ENCODE data around the gene PPM1B.
"Not testable (repeated sequence)": the region's sequence is repeated elsewhere in the genome, so short reads cannot be mapped to it uniquely, and the experiment has no call there.

The PPM1B gene

DNA sequence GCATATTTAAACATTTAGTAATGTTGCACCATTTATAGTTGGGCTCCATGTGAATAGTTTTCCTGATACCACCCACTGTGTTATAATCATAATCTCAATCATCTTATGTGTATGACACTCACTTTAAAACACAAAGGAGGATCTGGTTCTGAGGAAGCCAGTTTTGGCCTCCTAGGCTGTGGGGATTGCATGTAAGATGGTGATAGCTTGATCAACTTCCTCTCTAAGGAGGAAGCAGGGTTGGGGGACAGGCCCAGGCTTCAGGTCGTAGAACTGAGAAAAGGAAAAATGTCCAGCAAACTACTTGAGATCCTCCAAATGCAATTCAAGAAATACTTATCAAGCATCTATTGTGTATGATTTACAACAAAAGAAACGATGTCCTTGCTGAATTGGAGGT lies 4.9 kb upstream of the PPM1B start:
- no peak for DNase-seq (ENCODE audit: low read depth, low spot score)

DNA sequence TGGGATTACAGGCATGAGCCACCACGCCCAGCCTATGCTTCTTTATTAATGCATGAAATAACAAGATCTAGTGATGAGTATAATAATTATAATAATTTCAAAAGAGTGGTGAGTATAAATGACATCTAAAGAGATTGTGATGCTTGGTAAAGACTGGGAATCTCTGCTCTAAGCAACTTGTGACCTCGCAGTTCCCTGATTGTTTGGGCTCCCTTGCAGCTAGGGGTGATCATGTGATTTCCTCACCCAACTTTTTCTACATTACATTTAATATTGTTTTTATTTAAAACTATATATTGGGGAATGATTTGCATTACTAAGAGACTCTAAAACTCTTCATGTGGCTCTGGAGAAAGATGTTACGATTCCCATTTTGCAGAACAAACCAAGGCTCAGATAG lies 4.1 kb upstream of the PPM1B start:
- no peak for DNase-seq (ENCODE audit: low read depth, low spot score)

DNA sequence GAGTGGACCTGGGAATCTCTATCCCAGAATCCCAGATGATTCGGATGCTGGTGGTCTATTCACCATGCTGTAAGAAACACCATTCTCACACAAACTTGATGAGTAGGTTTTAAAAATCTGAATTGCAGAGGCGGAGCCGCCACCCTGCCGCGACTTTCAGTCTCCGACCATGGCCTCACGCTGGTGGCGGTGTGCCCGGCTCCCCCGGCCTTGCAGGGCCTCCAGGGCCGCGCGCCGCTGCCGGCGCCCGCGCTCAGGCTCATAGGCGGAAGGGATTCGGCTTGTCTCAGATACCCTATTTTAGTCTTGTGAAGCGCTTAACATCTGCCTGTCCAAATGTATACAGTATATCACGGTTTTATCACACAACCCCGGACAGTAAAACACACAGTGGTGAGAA lies 2.6 kb upstream of the PPM1B start:
- no peak for DNase-seq (ENCODE audit: low read depth, low spot score)

DNA sequence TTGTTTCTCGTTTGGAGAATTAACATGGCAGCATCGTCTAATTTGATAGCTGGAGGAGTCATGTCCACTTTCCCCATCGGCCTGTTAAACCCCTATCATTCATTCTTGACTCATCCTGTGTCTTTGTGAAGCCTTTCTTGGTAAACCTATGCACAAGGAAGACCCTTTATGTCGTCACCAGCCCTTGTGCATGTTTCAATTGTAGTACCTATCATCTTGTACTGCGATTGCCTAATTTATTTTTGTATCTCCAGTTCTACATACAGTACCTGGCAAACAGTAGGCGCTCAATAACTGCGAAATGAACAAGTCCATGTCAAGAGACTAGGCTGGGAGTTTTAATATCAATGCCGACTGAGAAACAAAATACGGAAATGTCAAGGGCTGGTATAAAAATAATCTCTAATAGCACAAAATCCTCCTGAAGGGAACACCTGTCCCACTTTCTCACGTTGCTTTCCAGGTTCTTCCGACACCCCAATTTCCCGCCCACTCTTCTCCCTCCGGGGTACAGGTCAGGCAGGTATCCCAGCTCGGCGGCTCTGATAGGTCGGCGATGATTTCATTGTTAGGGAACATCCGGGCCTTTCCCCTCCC lies 1.3 kb upstream of the PPM1B start:
- no peak for DNase-seq (ENCODE audit: low read depth, low spot score)

DNA sequence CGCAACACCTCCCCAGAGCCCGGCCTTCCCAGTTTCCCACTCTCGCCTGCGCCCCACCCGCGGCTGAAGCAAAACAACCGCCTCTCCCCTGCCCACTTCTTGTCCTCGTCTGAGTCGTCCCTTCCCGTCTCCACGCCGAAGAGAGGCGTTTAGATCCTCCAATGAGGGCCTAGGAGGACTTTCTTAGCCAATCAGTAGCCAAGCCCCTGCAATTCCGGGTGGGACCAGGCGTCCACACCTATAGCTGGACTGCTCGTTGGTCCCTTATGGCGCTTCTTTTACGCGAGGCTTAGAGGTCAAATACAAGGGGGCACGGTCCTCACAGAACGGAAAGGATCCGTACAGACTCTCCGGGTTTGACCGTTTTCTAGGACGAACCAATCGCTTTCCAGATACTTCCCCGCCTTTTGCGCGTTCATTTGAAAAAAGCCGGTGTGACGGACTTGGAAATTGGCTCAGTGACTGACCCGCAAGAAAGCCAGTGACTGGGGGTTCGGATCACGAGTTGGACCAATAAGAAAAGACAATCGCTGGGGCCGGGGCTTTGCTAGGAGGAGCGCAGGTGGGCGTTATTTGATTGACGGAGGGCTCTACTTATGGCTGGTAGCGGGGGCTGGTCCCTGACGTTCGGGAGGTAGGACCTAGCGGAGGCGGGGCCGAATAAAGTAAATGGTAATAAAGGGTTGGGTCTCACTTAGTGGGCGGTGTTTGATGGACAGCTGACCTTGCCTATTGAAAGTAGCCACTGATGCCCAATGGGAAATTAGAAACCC lies 581 bp upstream of the PPM1B start:
- DNase-seq (ENCODE audit: low read depth, low spot score), result peak; percentile 94

DNA sequence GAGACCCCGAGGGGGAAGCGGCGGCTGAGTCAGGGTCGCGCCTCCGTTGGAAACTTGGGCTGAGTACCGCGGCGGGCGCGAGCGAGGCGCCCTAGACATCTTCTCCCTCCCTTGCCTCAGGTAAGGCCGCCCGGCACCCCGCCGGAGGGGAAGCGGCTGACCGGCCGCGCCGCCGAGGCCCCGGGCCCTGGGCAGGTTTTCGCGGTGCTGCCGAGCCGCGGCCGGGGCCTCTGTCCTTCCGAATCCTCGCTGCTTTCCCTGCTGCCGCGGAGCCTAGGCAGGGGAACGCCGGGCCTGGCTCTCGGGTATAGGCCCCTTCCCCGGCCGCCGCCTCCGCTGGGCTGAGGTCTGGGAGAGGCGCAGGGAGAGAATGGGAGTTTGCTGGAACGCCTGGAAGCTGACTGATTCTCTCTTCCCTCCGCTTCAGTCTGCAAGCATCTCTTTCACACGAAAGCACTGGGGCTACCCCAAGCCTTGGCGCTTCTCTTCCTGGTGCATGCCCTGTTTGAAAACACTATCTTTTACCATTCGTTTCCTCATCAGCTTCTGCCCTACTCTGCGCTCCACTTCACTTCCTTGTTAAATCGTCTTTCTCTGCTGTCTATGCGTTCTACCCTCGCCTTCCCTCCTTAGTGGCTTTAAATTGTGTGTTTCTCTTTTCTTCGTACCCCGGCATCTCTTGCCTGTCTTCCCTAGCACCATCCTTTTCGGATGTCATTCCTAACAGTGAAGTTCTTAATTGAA lies 652 bp downstream of the PPM1B start:
- DNase-seq (ENCODE audit: low read depth, low spot score), result peak; percentile 18

DNA sequence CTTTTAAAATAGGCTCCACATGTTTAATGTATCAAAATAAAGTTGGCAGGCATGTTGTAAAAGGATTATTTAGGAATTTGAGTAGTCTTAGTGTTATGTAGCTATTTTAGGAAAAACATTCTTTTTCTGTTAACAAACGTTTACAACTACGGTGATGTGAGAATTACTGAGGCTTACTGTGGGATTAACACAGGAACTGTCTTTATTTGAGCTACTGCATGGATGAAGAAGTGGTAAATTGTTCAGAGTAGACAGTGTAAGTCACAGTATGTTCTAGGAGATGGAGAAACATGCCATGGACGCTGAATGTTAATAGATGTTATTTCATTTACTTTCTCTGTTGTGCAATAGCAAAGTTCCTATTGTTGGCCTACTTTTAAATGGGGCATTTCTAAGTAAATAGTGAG lies 1.6 kb downstream of the PPM1B start:
- no peak for DNase-seq (ENCODE audit: low read depth, low spot score)

DNA sequence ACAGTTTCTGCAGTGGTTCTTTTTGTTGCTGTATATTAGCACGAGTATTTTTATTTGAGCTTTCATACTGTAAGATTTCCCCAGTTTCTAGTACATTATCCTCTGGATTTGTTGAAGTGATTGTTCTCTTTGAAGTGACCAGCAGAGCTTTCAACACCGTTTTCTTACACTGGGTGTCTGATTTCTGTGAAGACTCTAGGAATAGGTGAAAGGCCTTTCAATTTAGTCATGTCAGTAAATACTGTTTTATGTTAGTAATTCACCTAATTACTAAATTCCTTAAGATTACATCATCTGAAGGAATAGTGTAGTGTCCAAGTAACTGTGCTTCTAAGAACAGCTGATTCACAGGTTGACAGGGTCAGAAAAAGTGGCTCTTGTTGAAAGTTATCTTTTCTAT lies 2.3 kb downstream of the PPM1B start:
- DNase-seq (ENCODE audit: low read depth, low spot score), result no peak

DNA sequence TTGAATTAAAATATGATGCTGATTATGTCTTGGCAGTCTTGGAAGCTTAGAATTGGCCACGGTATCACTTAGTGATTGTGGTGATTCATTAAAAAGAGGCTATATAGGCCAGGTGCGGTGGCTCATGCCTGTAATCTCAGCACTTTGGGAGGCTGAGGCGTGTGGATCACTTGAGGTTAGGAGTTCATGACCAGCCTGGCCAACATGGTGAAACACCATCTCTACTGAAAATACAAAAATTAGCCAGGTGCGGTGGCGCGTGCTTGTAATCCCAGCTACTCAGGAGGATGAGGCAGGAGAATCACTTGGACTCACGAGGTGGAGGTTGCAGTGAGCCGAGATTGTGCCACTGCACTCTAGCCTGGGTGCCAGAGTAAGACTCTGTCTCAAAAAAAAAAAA lies 2.8 kb downstream of the PPM1B start:
- not testable (repeated sequence) for DNase-seq (ENCODE audit: low read depth, low spot score)

DNA sequence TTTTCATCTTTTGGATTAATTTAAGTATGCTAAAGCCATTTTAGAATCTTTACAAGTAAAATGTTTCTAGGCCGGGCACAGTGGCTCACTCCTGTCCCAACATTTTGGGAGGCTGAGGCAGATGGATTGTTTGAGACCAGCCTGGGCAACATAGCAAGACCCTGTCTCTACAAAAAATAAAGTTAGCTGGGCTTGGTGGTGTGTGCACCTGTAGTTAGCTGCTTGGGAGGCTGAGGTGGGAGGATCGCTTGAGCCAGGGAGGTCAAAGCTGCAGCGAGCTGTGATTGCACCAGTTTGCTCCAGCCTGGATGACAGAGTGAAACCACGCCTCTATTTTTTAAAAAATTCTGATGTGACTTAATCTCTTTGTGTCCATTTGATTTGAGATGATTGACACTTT lies 3.9 kb downstream of the PPM1B start:
- no peak for DNase-seq (ENCODE audit: low read depth, low spot score)

DNA sequence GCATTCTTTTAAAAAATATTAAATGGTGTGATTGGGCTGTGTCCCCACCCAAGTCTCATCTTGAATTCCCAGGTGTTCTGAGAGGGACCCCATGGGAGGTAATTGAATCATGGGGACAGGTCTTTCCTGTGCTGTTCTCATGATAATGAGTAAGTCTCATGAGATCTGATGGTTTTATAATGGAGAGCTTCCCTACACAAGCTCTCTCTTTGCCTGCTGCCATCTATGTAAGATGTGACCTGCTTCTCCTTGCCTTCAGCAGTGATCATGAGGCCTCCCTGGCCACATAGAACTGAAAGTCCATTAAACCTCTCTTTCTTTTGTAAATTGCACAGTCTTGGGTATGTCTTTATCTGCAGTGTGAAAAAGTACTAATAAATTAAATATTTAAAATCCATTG lies 10.3 kb downstream of the PPM1B start:
- DNase-seq (ENCODE audit: low read depth, low spot score), result no peak

DNA sequence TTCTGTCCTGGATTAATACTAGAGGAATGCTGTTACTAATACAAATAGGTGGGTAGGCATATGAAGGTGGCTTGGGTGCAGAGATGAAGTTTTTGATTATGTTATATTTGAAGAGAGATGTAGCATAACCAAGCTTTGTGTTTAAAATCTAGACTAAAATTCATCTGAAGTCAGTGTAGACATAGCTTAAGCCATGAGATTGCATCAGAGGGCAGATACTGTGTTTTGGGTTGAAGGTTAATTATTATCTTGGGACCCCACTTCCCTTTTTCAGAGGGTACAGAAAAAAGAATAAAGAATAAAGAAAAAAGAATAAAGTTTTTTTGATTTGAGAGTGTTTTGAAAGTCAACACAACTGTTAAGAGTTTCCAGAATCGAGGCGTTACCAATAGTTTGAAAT lies 13.0 kb downstream of the PPM1B start:
- DNase-seq (ENCODE audit: low read depth, low spot score), result no peak

DNA sequence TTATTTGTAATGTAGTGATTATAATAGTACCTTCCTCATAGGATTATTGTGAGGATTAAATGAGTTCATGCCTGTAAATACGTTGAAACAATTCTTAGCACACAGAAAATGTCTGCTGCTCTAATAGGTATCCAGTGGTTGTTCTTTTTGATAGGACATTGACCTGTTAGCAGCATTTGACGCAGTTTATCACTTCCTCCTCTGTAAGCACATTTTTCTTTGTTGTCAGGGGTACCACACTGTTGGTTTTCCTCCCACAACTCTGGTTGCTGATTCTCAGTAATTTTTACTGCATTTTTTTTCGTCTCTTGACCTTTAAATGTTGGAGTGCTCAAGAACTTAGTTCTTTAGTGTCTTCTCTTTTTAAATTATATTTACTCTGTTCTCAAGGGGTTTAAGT lies 15.4 kb downstream of the PPM1B start:
- DNase-seq (ENCODE audit: low read depth, low spot score), result no peak

DNA sequence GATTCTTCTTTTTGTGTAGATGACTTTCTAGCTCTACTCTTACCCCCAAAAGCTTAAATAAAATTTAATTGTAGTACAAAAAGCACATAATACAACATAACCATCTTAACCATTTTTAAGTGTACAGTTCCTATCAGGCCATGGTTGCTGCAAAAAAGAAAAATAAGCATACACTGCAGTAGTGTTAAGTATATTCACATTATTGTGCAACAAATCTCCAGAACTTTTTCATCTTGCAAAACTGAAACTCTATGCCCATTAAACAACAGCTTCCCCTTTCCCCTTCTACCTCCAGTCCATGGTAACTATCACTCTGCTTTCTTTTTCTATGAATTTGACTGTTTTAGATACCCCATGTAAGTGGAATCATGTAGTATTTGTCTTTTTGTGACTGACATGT lies 18.1 kb downstream of the PPM1B start:
- DNase-seq (ENCODE audit: low read depth, low spot score), result no peak

DNA sequence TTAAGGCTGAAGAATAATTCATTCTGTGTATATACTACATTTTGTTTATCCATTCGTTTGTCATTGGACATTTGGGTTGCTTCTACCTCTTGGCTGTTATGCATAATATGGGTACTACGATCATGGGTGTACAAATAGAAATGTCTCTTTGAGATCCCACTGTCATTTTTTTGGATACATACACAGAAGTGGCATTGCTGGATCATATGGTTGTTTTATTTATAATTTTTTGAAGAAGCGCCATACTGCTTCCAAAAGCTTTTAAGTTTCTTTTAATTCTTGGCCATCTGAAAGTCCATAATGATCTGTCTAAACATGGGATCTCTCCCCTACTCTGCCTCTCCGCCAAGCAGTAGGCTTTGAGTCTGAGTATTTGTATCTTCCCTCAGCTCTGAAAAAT lies 18.6 kb downstream of the PPM1B start:
- DNase-seq (ENCODE audit: low read depth, low spot score), result no peak

DNA sequence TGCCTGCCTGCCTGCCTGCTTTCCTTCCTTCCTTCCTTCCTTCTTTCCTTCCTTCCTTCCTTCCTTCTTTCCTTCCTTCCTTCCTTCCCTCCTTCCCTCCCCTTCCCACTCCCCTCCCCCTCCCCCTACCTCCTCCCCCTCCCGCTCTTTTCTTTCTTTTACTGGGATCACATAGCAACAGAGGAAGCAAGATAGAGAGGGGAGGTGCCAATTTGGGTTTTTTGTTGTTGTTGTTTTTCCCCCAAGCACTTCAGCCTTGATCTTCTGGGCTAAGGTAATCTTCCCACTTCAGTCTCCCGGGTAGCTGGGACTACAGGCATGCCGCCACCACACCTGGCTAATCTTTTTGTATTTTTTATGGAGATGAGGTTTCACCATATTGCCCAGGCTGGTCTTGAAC lies 20.0 kb downstream of the PPM1B start:
- DNase-seq (ENCODE audit: low read depth, low spot score), result no peak

DNA sequence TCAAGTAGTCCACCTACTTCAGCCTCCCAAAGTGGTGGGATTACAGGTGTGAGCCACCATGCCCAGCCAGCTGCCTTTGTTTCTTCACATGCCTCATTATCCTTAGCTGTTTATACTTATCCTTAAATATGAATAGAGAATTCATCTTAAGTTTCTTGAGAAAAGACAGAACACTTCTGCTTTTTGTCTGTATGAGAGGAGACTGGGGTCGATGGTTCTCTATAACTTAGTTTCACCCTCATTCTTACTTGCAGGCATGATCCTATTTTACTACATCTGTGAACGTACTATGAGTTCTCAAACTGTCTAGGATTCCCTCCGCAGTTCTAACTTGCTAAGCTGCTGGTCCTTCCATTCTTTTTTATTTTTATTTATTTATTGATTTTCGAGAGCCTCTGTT lies 20.4 kb downstream of the PPM1B start:
- no peak for DNase-seq (ENCODE audit: low read depth, low spot score)

DNA sequence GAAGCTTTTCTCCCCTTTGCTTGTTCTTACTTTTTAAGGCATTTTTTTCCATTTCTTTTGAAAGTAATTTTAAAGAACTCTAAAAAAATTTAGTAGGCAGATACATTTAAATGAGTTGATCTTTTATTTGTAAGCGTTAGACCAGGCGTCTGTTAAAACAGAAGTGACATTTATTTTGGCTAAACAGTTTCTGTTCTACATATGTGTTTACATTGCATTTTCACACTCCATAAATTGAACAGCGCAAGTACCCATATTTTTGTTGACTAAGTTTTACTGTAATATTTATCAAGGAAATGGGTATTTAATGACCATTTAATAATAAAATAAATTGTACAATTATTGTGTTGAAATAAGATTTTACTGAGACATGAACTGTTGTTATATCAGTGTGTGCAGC lies 21.9 kb downstream of the PPM1B start:
- no peak for DNase-seq (ENCODE audit: low read depth, low spot score)

DNA sequence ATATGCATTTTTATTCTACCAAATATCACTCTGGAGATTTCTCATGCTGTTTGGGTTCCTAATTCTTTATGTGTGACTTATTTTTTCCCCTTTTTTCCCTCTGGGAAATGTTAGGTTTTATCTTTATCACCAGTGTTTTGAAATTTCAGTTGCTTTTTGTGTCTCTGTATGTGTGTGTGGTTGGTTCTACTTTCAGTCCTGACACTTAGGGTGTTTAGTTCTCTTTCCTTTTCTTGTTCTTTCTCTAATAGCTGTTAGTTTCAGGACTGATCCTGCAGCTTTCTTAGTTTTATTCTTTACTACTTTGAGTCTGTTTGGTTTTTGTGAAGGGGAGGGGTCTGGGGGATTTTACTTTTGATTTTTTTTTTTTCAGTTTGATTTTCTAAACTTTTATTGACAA lies 23.1 kb downstream of the PPM1B start:
- no peak for DNase-seq (ENCODE audit: low read depth, low spot score)

DNA sequence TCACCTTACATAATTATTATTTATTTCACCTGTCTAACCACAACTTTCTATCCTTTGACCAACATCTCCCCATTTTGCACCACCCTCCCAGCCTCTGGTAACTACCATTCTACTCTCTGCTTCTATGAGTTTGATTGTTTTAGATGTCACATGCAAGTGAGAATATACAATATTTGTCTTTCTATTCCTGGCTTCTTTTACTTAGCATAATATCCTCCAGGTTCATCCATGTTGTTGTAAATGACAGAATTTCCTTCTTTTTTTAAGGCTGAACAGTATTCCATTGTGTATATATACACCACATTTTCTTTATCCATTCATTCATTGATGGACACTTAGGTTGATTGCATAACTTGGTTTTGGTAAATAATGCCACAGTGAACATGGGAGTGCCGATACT lies 24.0 kb downstream of the PPM1B start:
- no peak for DNase-seq (ENCODE audit: low read depth, low spot score)

DNA sequence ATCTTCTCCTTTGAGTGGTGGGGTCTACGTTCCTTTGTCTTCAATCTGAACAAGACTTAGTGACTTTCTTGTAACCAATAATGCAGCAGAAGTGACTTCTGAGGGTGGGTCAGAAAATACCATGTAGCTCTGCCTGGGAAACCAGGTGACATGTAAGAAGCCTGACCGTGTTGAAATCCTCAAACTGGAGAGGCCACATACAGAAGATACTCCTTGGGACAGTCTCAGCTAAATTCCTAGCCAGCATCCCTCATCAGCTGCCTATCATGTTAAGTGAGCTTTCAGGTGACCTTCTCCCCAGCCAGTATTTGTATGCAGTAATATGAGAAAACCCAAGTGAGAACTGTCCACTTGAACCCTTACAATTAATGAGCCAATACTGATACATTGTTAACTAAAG lies 27.0 kb downstream of the PPM1B start:
- no peak for DNase-seq (ENCODE audit: low read depth, low spot score)

DNA sequence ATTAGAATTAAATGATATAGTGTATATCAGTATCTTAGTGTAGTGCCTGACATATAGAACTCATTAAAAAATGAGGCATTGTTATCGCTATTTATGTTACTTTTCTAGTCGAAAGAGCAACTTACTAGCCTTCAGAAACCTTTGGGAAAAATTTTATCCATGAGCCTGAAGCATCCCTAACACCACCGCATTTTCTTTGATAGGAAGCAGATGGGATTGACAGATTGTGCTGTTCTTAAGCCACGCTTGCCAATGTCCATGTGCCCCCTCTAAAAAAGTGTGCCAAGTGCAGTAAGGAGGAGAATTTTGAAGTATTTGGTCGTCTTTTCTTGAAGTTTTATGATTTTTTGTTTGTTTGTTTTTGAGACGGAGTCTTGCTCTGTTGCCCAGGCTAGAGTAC lies 29.1 kb downstream of the PPM1B start:
- no peak for DNase-seq (ENCODE audit: low read depth, low spot score)

DNA sequence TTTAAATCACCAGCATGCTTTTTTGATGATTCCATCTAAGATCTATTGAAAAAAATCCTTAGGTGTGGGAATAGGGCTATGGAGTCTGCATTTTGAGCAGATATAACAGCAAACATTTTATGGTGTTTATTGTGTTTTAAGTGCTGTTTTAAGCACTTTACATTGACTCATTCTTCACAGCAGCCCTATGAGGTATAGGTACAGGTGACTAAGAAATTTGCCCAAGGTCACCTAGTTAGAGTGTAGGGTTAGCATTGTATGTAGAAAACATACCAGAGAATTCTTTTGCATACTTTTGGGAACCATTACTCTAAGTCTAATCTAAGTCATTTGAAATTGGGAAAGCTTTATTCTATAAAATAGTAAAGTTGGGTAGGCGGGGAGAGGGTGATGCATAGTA lies 31.3 kb downstream of the PPM1B start:
- DNase-seq (ENCODE audit: low read depth, low spot score), result no peak

All from activated CD4-positive, CD25-positive, alpha-beta regulatory T cell treated with anti-CD3 and anti-CD28 coated beads, Interleukin-2, amount 50 U/mL, for 16 hours (primary cell).